ENCODE measurements around the gene CCDC149.

Gene CCDC149

DNA sequence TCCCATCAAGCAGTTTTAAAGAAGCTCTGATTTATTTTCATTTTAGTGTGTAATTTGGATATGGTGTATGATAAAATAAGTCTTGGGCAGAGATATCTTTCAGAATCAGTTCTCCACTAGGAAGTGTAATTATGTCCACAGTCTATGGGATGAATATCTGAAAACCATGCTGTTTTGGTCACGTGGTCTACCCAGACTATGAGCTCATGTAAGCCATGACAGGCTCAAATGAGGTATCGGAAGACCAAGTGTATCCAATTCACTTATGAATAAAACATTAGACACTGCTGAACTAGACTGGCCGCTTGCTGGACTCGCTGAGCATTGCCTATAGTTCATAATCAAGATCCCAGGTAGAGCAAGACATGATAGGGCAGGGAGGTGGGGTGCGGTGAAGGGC is 66.9 kb downstream of the CCDC149 start:
- no peak for DNase-seq (ENCODE audit: insufficient read length, low spot score)
- no peak for FAIRE-seq

DNA sequence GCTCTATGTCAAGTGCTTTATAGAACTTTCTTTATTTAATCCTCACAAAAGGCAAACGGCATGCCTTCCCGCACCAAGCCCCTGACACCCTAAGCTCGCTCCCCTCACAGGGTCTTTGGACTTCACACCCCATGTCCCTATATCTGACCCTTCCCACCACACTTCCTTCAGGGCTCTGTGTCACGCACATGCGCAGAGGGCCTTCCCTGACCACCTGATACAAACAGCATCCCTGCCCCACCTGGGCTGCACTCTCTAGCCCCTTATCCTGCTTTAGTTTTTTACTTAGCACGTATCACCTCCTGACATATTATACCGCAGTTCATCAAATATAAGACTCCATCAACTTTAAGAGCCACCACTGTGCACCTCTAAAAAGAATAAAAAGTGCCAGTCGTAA is 67.7 kb downstream of the CCDC149 start:
- DNase-seq (ENCODE audit: insufficient read length, low spot score) (no peak), FAIRE-seq (no peak)

DNA sequence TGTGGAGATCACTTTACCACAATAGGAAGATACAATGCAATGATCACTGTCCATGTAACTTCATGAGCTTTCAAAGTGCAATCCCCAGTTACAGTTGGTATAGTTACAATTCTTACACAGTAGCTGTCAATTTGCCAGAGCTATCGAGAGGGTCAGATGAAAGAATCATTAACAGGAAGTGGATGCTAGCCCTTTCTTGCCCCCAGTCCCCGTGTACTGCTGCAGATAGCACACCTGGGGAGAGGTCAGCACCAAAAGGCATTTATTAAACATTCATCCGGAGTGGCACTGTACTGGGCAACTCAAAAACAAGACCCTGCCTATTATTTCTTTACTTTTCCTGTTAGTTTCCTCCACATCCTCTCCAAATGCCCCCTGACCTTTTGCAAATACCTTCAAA is 69.7 kb downstream of the CCDC149 start:
- DNase-seq (ENCODE audit: insufficient read length, low spot score) (no peak), FAIRE-seq (no peak)

DNA sequence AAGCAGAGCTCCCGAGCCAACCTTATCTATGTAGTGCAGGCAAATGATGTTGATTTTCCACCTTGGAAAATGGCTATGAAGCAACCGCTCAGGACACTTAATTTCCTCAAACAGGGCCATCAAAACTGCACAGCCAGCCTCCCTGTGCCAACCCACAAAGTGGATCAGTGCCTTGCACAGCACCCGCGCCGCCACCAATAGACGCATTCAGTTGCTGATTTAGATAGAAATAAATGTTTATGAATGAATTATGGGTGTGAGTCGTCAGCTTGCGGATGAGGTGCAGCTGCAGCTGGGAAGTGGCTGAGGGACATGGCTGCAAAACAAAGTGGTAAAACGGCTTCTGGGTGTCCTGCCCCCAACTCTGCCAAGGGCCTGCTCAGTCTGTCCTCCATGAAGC is 70.5 kb downstream of the CCDC149 start:
- no peak for FAIRE-seq

DNA sequence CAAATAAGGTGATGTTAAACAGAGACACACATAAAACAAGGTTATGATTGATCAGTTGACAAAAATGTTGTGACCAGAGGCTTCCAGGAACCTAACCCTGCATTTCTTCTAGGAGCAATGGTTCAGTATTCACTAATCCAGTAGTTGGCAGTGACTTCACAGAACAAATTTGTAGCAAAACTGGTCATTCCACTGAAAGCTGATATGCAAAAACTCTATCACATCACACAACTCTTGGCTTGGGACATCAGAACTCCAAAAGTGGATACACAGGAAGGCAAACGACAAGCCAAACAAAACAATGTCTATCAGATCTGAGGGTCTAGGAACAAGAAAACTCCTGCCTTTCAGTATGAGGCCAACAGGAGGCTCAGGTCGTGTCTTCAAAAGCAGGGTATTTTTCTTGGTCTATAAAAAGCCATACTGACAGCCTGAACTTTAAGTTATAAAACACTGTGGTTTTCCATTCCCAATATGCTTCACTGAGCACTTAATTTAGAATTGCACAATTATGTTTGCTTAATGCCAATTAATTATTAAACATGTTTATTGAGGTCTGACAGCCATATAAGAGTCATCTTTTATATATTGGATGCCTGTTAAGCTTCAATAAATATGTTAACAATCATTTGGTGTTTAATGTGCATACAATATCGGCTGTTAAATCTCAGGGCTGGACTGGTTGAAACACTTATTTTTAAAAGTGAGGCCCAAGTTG is 71.9 kb downstream of the CCDC149 start:
- DNase-seq (ENCODE audit: insufficient read length, low spot score) (no peak), FAIRE-seq (no peak)

More for the DNA sequence above, 70.5 kb downstream of the CCDC149 start:
- no peak for DNase-seq (ENCODE audit: insufficient read length, low spot score)

DNA sequence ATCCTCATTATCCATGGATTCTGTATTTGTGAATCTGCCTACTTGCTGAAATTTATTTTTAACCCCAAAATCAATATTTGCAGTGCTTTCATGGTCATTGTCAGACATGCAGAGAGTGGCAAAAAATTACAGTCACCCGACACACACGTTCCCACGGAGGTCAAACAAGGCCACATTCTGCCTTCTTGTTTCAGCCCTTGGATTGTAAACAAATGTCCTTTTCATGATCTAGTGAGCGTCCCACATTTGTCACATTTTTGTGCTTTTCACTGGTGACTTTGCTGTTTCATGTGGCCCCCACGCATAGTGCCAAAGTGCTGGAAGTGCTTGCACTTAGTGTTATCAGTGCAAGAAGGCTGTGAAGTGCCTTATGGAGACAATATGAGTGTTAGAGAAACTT is 72.5 kb downstream of the CCDC149 start:
- no peak for DNase-seq (ENCODE audit: insufficient read length, low spot score)
- no peak for FAIRE-seq

DNA sequence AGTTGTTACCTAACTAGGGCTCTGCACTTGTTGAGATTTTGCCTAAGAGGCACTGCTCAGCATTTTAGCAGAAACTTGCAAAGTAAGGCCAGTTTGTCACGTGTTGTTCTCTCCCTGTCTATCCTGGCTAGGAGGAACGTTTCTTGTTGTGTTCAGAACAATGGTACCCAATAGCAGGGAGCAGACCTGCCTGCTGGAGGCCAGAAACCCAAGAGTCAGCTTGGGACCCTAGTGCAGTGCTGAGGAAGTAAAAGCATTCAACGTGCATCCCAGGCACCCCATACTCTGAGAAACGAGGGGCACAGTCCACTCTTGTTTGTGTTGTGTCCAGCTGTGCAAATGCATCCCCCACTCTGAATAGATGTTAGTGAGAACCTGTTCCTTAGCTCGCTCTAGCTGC is 75.1 kb downstream of the CCDC149 start:
- DNase-seq (ENCODE audit: insufficient read length, low spot score) (no peak), FAIRE-seq (no peak)

DNA sequence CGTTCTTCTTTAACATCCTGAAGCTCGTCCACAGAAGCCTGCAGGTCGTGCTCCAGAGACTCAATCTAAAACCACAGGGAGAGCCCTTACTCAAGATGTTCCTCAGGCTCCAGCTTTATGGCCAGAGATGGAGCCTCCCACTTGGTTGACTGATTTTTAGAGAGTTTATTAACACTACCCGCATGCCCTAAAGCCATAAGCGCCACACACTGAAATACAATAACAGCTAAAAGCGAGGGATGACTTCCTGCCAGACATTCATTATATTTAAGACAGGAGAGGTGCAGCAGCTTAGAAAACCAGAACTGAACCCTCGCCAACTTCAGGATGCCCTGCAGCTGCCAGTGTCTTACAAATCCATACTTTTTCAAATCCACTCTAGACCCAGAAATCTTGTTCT is 75.5 kb downstream of the CCDC149 start:
- no peak for FAIRE-seq
- no peak for DNase-seq (ENCODE audit: insufficient read length, low spot score)

DNA sequence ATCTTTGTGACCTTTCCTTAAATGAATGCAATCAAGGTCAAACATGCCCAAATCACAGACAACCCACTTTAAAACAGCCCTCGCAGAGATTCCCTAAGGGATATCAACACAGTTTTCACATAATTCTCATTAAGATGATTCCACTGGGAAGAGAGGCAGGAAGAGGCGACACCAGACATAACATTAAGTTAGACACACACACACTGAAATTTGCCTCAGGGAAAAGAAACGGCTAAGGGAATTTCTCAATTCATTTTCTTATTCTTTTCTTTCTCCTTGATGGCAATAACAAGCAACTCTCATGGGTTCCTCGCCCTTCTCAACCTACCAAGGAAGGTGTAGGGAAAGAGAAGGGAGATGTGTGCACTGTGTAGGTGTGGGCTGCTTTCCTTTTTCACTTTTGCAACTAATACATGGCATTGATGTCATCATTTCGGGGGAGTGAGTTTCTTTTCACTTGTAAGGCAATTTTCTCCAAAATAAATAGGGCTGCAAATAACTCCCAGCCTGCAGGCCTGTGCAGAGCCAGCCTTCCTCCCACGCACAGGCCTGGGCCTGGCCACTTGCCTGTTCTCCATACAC is 76.1 kb downstream of the CCDC149 start:
- DNase-seq (ENCODE audit: insufficient read length, low spot score) (no peak), FAIRE-seq (no peak)

DNA sequence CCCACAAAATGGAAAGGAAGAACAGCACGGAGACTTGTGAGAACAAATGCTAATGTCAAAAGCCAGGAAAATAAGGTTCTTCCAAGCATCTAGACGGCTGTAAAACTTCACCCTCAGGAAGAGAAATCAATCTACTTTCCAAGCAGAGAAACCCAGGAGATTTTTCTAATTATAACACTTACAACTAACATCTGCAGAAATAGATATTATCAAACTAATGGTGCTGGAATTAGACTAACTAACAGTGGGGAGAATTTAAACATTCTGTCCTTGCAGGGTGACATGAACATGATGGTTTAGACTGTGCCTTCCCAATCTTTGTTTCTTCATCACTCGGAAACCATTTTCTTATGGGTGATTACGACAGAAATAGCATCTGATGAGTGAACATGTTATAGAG is 77.1 kb downstream of the CCDC149 start:
- no peak for DNase-seq (ENCODE audit: insufficient read length, low spot score)
- no peak for FAIRE-seq

DNA sequence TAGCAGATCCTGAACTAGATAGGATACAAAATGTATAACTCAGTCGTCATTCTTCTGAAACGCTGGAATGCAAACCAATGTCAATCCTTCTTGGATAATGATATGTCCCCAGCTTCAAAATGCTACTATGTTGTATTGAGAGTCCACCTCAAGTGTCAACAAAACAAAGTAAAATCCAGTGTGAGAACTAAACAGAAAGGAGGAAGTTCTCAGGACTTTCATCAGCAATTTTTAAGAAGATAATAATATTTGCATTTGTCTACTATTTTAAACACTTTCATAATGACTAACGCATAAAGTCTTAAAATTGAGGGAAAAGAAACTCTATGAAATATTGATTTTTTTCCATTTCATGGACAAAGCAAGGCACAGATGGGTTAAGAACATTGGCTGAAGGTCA is 81.2 kb downstream of the CCDC149 start:
- FAIRE-seq (no peak), DNase-seq (ENCODE audit: insufficient read length, low spot score) (no peak)

DNA sequence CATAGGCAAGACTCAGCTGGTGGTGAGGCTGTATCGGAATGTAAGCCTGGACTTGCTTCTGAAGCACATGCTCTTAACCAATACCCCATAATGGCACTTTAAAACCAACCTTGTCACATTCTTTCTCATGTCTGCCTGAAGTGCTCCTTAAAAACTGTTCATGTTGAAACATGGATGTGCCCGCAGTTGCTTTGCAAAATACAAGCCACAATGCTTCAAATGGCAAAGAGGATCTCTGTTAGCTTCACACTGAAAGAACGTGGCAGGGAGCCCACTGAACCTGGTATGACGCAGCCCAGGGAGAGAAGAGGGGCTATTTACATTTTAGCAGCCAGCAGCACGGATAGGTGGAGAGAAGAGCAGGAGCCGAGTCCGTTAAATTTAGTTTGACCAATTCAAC is 88.1 kb downstream of the CCDC149 start:
- no peak for DNase-seq (ENCODE audit: insufficient read length, low spot score)
- no peak for FAIRE-seq

DNA sequence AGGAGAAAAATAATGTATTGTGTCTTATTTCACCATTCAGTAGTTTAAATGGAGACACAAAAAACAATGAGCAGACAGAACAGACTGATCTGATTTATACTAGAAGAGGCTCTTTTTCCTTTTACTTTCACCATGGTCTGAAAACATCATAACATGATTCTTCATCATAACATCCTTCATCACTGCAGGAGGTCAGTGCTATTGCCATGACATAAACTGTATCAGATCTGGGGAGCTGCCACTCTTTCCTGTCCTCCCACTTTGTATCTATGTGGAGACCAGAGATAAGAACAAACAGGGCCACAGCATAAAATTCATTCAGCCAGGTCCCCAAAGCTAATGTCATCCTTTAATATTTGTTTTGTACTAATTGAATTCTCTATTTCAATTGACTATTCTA is 92.3 kb downstream of the CCDC149 start:
- DNase-seq (ENCODE audit: insufficient read length, low spot score) (no peak), FAIRE-seq (no peak)

DNA sequence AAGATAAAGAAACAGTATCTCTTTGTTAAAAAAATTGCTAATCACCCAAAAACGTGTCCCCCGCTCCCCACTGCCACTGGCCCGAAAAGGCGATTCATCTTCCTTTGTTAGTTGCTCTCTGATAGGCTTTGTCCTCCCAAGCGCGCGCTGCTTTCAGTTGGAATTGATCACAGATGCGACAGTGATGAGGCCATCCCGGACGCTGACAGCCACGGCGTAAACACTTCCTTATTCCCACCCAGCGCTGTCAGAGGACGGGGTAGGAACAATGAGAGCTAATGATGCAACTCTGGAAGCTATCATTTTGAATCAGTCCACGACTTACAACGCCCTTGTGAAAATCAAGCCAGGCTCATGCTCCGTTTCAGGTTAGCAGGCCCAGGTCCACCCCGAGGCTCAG is 96.0 kb downstream of the CCDC149 start:
- no peak for FAIRE-seq
- no peak for DNase-seq (ENCODE audit: insufficient read length, low spot score)

DNA sequence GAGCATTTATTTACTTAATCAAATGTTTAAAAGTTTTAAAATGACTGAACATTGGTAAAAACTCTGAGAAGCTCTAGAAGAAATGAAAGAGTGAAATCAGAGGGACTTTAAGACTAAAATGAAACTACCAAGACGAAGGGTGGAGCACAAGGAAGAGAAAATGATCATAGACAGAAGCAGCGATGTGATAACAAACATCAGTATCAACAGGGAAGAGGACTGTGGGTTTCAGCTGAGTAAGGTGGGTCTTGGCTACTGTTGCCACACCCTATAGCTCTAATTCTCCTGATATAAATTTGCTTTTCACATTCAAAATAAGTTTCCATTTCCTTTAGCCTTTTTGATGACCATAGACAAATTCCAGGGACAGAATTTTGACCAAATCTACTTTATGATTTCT is 99.1 kb downstream of the CCDC149 start:
- DNase-seq (ENCODE audit: insufficient read length, low spot score) (no peak), FAIRE-seq (no peak)

DNA sequence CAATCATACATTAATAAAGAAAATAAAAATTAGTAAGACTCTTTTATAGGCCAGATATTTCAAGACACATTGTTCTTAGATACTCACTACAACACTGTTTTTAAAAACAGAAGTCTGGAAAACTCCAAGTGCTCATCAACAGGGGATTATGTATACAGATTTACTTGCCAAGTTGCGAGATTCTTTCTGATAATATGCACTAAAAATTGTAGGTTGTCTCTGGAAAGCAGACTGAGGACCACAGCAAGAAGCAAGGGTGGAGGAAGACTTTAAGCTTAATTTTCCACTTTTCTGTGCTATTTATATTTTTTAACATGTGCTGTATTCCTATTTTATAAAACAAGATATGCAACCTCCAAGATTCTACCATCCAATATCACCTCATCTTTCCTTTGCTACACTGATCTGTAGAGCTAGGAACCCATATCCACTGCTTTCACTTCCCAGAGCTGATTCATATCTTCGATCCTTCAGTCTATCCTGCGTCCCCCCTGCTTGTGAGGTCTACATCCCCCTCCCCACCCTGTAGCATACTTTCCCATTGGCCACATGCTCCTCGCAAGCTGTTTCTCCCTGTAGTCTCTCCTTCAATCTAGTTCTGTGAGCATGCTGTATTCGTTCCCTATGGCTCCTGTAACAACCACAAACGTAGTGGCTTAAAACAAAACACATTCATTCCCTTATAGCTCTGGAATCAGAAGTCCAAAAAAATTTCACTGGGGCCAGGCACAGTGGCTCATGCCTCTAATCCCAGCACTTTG is 101.8 kb downstream of the CCDC149 start:
- FAIRE-seq (no peak), DNase-seq (ENCODE audit: insufficient read length, low spot score) (no peak)

DNA sequence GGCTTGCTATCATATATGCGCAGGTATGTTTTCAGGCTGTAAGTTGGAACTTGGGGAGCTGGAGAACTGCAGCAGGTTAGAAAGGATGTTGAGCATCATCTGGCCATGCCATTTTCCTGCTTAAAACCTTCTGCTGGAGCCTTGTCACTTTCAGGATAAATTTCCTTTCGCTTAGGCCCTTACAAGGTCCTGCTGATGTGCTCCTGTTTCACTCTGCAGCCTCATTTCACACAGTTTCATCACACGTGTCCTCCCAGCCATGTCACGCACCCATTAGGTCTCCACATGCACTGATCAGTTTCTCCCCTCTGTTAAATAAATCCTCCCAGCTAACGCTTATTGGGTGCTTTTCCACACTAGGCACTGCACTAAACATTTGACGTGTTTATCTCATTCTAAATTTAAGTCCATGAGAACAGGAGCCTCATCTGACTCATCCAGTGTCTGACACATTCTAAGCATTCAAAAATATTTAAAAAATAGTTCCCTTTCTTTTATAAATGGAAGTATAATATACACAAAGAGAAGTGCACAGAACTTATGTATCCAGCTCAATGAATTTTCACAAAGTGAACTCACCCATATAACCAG is 102.9 kb downstream of the CCDC149 start:
- DNase-seq (ENCODE audit: insufficient read length, low spot score), result no peak
- no peak for FAIRE-seq

DNA sequence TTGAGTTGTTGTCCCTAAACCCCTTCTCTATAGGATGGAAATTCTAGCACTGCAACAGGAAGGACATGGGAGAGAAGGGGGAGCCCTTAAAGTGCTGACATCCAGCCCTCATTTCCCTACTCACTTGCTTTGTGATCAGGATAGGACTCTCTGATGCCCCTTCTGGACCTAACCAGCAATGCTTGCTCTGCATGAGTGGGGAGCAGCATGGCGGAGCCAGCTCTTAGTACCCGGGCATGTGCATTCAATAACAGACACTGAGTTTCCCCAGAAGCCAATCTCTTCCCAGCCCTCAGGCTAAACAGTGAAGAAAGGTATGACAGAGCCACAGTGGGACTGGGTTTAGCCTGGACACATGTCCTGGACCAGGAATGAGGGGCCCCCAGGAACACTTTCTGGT is 103.5 kb downstream of the CCDC149 start:
- DNase-seq (ENCODE audit: insufficient read length, low spot score) (no peak), FAIRE-seq (no peak)

DNA sequence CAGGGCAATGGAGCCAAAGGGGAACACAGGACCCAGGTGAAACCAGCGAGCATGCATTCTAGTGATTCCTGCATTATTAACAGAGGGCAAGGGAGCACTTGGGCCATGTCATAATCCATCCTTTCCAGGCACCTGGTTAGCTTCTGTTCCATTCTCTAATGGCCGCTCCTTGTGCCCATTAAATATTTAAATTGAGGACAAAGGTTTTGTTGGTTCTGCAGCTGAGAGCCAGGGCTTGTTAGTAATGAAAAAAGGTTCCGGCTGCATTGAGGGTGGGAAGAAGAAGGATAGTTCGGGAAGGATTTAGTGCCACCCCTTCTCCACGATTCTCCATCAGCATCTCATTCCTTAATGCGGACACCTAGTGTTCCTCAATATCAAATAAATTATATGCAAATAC is 103.9 kb downstream of the CCDC149 start:
- DNase-seq (ENCODE audit: insufficient read length, low spot score) (no peak), FAIRE-seq (no peak)

DNA sequence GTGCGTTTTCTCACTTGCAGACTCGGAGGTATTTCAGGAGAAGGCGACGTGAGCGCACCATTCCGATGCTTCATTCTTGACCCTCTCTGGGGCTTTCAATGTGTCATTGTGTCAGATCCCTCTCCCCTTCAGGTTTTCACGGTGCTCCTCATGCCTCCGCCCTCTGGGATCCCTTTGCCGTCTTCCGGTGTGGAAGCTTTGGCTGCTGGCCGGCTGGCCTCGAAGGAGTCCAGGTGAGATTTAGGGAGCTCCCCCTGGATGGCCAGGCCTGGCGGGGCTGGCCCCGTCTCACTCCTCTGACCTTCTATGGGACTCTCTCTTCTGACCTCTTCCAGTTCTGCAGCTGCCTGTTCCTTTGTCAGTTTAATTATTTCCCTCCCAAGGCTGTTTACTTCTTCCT is 104.6 kb downstream of the CCDC149 start:
- DNase-seq (ENCODE audit: insufficient read length, low spot score) (no peak), FAIRE-seq (no peak)

DNA sequence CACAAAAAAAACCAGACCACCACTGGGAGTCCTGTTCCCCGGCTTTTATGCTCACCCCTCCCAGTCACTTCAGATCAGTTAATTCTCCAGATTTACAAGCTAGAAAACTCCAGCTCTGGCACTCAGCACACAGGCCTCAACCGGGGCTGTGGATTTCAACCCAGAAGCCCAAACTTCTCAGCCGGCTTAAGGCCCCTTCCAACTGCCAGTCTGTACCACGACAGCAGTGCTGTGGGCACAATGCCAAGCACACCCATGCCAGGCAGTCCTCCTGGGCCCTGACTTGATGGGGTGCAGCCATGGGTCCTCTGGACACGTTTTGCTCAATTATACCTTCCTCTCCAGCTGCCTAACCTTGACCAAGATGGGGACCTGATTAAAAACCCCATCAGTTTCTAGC is 105.2 kb downstream of the CCDC149 start:
- DNase-seq (ENCODE audit: insufficient read length, low spot score) (no peak), FAIRE-seq (no peak)

Measured in HTR-8/SVneo (cell line).